GM18870 (cell line): ENCODE measurements around the gene SBF2.

ENCODE experiments used
- ATAC-seq: cut with Tn5 transposase; IDR thresholded peaks from one replicate; pipeline ENCODE4 v1.9.1; 2021; ENCODE audit warnings: moderate library complexity; ENCODE audit not compliant: unreplicated experiment

SBF2 gene

GRCh38 chr11:9868641-9869040 is 425.4 kb downstream of the SBF2 start:
- no peak for ATAC-seq

- no peak for ATAC-seq
Measured at GRCh38 chr11:9862981-9863380, 431.0 kb downstream of the SBF2 start.

GRCh38 chr11:9861860-9862725 is 431.9 kb downstream of the SBF2 start:
- peak; percentile 85 for ATAC-seq

- ATAC-seq, result no peak
Measured at GRCh38 chr11:9859554-9860305, 434.3 kb downstream of the SBF2 start.

GRCh38 chr11:9858822-9859221 is 435.2 kb downstream of the SBF2 start:
- ATAC-seq, result no peak

- no peak for ATAC-seq
Measured at GRCh38 chr11:9858218-9858617, 435.8 kb downstream of the SBF2 start.

- ATAC-seq, result peak; percentile 61
Measured at GRCh38 chr11:9855579-9856287, 438.3 kb downstream of the SBF2 start.

GRCh38 chr11:9853929-9854552 is 440.0 kb downstream of the SBF2 start:
- no peak for ATAC-seq

- ATAC-seq, result no peak
Measured at GRCh38 chr11:9852465-9852864, 441.6 kb downstream of the SBF2 start.

GRCh38 chr11:9851366-9851765 is 442.7 kb downstream of the SBF2 start:
- no peak for ATAC-seq

- ATAC-seq, result no peak
Measured at GRCh38 chr11:9850224-9850895, 443.7 kb downstream of the SBF2 start.

- ATAC-seq, result no peak
Measured at GRCh38 chr11:9849389-9849788, 444.6 kb downstream of the SBF2 start.

- ATAC-seq, result no peak
Measured at GRCh38 chr11:9847636-9848035, 446.4 kb downstream of the SBF2 start.

GRCh38 chr11:9842923-9843322 is 451.1 kb downstream of the SBF2 start:
- ATAC-seq, result no peak

GRCh38 chr11:9840460-9841004 is 453.5 kb downstream of the SBF2 start:
- no peak for ATAC-seq

GRCh38 chr11:9839550-9839949 is 454.5 kb downstream of the SBF2 start:
- no peak for ATAC-seq

GRCh38 chr11:9838961-9839360 is 455.1 kb downstream of the SBF2 start:
- peak; percentile 73 for ATAC-seq

- ATAC-seq, result no peak
Measured at GRCh38 chr11:9838229-9838628, 455.8 kb downstream of the SBF2 start.

GRCh38 chr11:9834291-9834690 is 459.7 kb downstream of the SBF2 start:
- ATAC-seq, result no peak

- no peak for ATAC-seq
Measured at GRCh38 chr11:9831122-9831521, 462.9 kb downstream of the SBF2 start.
